ENCODE data around the gene NME7. TPM values are rescaled to one million over a fixed set of nuclear protein-coding genes. Genes with fewer than 3 reads are reported as not detected.

Gene NME7
- total and polyA plus RNA-seq, 2 experiments from 2014 or later, result 39.1 to 48.5 TPM

- Mint-ChIP-seq H3K27ac (no peak overlapping the region), H3K27me3 (ENCODE audit: insufficient read depth, low read depth, poor library complexity) (peaks cover 1% of the 10 kb centered on the region), H3K4me1 (peaks cover 9% of the 10 kb centered on the region), H3K4me3 (no peak overlapping the region), H3K9me3 (peaks cover 20% of the 10 kb centered on the region), H3K36me3 (ENCODE audit: low read depth) (peaks cover 40% of the 10 kb centered on the region)
- H3K36me3 ChIP-seq (ENCODE audit: insufficient read depth), result peaks cover 5% of the 10 kb centered on the region; the same call in 1 of the 2 replicates
- H3K4me3 ChIP-seq, result no peak overlapping the region
- H3K79me2 ChIP-seq (replicated peaks; ENCODE audit: insufficient read depth), result no peaks in the 10 kb centered on the region; the same call in 1 of the 2 replicates
- H3K4me1 ChIP-seq (ENCODE audit: insufficient read depth), result 0 out of 2 replicates have a peak, but pooled peaks cover 3% of the 10 kb centered on the region
- no peaks in the 10 kb centered on the region for H3K27me3 ChIP-seq (ENCODE audit: insufficient read depth)
- H3K4me2 ChIP-seq, result no peak overlapping the region
- no peaks in the 10 kb centered on the region for H4K20me1 ChIP-seq (replicated peaks; ENCODE audit: insufficient read depth)
- H3K27ac ChIP-seq (ENCODE audit: low read depth), result no peak overlapping the region
- TF ChIP-seq EZH2 (IDR thresholded peaks at IDR 0.05; ENCODE audit: low read depth, unreplicated experiment), result no peak
- TF ChIP-seq POLR2AphosphoS5 (IDR thresholded peaks at IDR 0.05; ENCODE audit: low read depth), result no peak
- TF ChIP-seq ETS1 (IDR thresholded peaks at IDR 0.05), result no peak
- no peak for TF ChIP-seq REST (IDR thresholded peaks at IDR 0.05; ENCODE audit: unreplicated experiment)
- DNase-seq (ENCODE audit: low spot score), result no peak
- H3K9me2 ChIP-seq (ENCODE audit: insufficient read depth), result peaks cover 8% of the 10 kb centered on the region; the same call in 1 of the 2 replicates
- no peaks in the 10 kb centered on the region for H3F3A ChIP-seq (replicated peaks; ENCODE audit: low read depth)
- no peak overlapping the region for H2AFZ ChIP-seq
- no peak for ATAC-seq
Measured at GRCh38 chr1:169339773-169340172, 27.8 kb downstream of the NME7 start.

GRCh38 chr1:169338617-169339016, 29.0 kb downstream of the NME7 start:
- no peaks in the 10 kb centered on the region; the same call in 1 of the 2 replicates for H3K79me2 ChIP-seq (replicated peaks; ENCODE audit: insufficient read depth)
- 0 out of 2 replicates have a peak, but pooled peaks cover 3% of the 10 kb centered on the region for H3K4me1 ChIP-seq (ENCODE audit: insufficient read depth)
- no peak overlapping the region for H3K4me2 ChIP-seq
- peaks cover 5% of the 10 kb centered on the region; the same call in 1 of the 2 replicates for H3K36me3 ChIP-seq (ENCODE audit: insufficient read depth)
- H3K27me3 ChIP-seq (ENCODE audit: insufficient read depth), result no peaks in the 10 kb centered on the region
- DNase-seq (ENCODE audit: low spot score), result no peak
- H2AFZ ChIP-seq, result no peak overlapping the region
- H3K27ac ChIP-seq (ENCODE audit: low read depth), result no peak overlapping the region
- Mint-ChIP-seq H3K36me3 (ENCODE audit: low read depth) (peaks cover 44% of the 10 kb centered on the region), H3K4me3 (no peak overlapping the region), H3K4me1 (peaks cover 9% of the 10 kb centered on the region), H3K9me3 (peaks cover 24% of the 10 kb centered on the region), H3K27me3 (ENCODE audit: insufficient read depth, low read depth, poor library complexity) (peaks cover 1% of the 10 kb centered on the region), H3K27ac (peak overlapping the region; percentile 84)
- peaks cover 8% of the 10 kb centered on the region; the same call in 1 of the 2 replicates for H3K9me2 ChIP-seq (ENCODE audit: insufficient read depth)
- H3F3A ChIP-seq (replicated peaks; ENCODE audit: low read depth), result no peaks in the 10 kb centered on the region
- H4K20me1 ChIP-seq (replicated peaks; ENCODE audit: insufficient read depth), result no peaks in the 10 kb centered on the region
- ATAC-seq, result no peak
- H3K4me3 ChIP-seq, result no peak overlapping the region
- TF ChIP-seq NANOG (IDR thresholded peaks at IDR 0.05; ENCODE audit: borderline replicate concordance), result no peak
- no peak for TF ChIP-seq POLR2AphosphoS5 (IDR thresholded peaks at IDR 0.05; ENCODE audit: low read depth)
- no peak for TF ChIP-seq REST (IDR thresholded peaks at IDR 0.05; ENCODE audit: unreplicated experiment)
- no peak for TF ChIP-seq CREB1 (CRISPR knock-in tag; IDR thresholded peaks at IDR 0.05; ENCODE audit: low read depth)
- TF ChIP-seq EZH2 (IDR thresholded peaks at IDR 0.05; ENCODE audit: low read depth, unreplicated experiment), result no peak
- TF ChIP-seq JUNB (IDR thresholded peaks at IDR 0.05; ENCODE audit: unreplicated experiment), result no peak
- no peak for TF ChIP-seq ETS1 (IDR thresholded peaks at IDR 0.05)
- TF ChIP-seq ZNF331 (CRISPR knock-in tag; IDR thresholded peaks at IDR 0.05; ENCODE audit: low read depth), result no peak
- no peak for TF ChIP-seq CTCF (conservative IDR thresholded peaks at IDR 0.05; ENCODE audit: low read depth in 2 of 2)
- TF ChIP-seq STAT1 (IDR thresholded peaks at IDR 0.05; ENCODE audit: unreplicated experiment), result no peak
